MM.1S (cell line): Measurements from ENCODE around the gene CFC1.
"Not testable (repeated sequence)": the region's sequence is repeated elsewhere in the genome, so short reads cannot be mapped to it uniquely, and the experiment has no call there.

Experiments used
- DNase-seq: peaks from one replicate; pipeline ENCODE4 v3.0.0-alpha.2; 2015
- H2AFZ ChIP-seq: fragments of 300-600 bp; sonication (generic); 2 replicates; pipeline ENCODE4 v1.6.0; 2016; ENCODE audit warnings: antibody characterized with exemption, low read length
- H3F3A ChIP-seq: fragments of 300-600 bp; sonication (generic); 2 replicates; pipeline ENCODE4 v1.6.1; 2016; ENCODE audit warnings: mild to moderate bottlenecking, antibody characterized with exemption, low read length, moderate library complexity, mixed read lengths; ENCODE audit not compliant: insufficient read depth
- H3K27ac ChIP-seq: fragments of 300-600 bp; sonication (generic); 2 replicates; pipeline ENCODE4 v1.5.1; 2016; ENCODE audit warnings: mild to moderate bottlenecking, low read length
- H3K27me3 ChIP-seq: fragments of 300-600 bp; sonication (generic); replicated peaks from 2 replicates; pipeline ENCODE4 v1.6.0; 2016; ENCODE audit warnings: low read length; ENCODE audit not compliant: insufficient read depth
- H3K36me3 ChIP-seq: fragments of 300-600 bp; sonication (generic); replicated peaks from 2 replicates; pipeline ENCODE4 v1.6.1; 2016; ENCODE audit warnings: mild to moderate bottlenecking, low read length, mixed read lengths; ENCODE audit not compliant: insufficient read depth
- H3K4me1 ChIP-seq: fragments of 300-600 bp; sonication (generic); 2 replicates; pipeline ENCODE4 v1.6.1; 2016; ENCODE audit warnings: low read length, mixed read lengths
- H3K4me2 ChIP-seq: fragments of 300-600 bp; sonication (generic); 2 replicates; pipeline ENCODE4 v1.6.0; 2016; ENCODE audit warnings: low read depth, low read length
- H3K4me3 ChIP-seq: fragments of 300-600 bp; sonication (generic); 2 replicates; pipeline ENCODE4 v1.5.1; 2016; ENCODE audit warnings: low read length, mixed read lengths
- H3K79me2 ChIP-seq: fragments of 300-600 bp; sonication (generic); 2 replicates; pipeline ENCODE4 v1.6.1; 2016; ENCODE audit warnings: mixed run types, low read length, mixed read lengths
- H3K9ac ChIP-seq: fragments of 300-600 bp; sonication (generic); 2 replicates; pipeline ENCODE4 v1.6.1; 2016; ENCODE audit warnings: low read length, mixed read lengths
- H3K9me2 ChIP-seq: fragments of 300-600 bp; sonication (generic); replicated peaks from 2 replicates; pipeline ENCODE4 v1.6.1; 2016; ENCODE audit warnings: mild to moderate bottlenecking, low read length, mixed read lengths; ENCODE audit not compliant: insufficient read depth
- H3K9me3 ChIP-seq: fragments of 300-600 bp; sonication (generic); replicated peaks from 2 replicates; pipeline ENCODE4 v1.6.1; 2016; ENCODE audit warnings: mild to moderate bottlenecking, low read length, mixed read lengths; ENCODE audit not compliant: insufficient read depth
- H4K20me1 ChIP-seq: fragments of 300-600 bp; sonication (generic); 2 replicates; pipeline ENCODE4 v1.6.1; 2016; ENCODE audit warnings: mild to moderate bottlenecking, low read length, moderate library complexity, mixed read lengths; ENCODE audit not compliant: insufficient read depth

The CFC1 gene

GRCh38 chr2:130548418-130548817 lies 51.0 kb downstream of the CFC1 start:
- H2AFZ ChIP-seq, H3K9me2 ChIP-seq: not testable (repeated sequence)

GRCh38 chr2:130544978-130545377 lies 54.4 kb downstream of the CFC1 start:
- not testable (repeated sequence) for H3K79me2 ChIP-seq, H3K4me1 ChIP-seq, H3K27ac ChIP-seq, H3F3A ChIP-seq, H2AFZ ChIP-seq, DNase-seq, H3K9ac ChIP-seq, H3K4me3 ChIP-seq, H3K9me2 ChIP-seq, H4K20me1 ChIP-seq, H3K4me2 ChIP-seq, H3K9me3 ChIP-seq, H3K27me3 ChIP-seq, H3K36me3 ChIP-seq

More at GRCh38 chr2:130548418-130548817, 51.0 kb downstream of the CFC1 start:
- H3K4me2 ChIP-seq, H3K36me3 ChIP-seq, H3K79me2 ChIP-seq, H3K4me3 ChIP-seq, H3K9me3 ChIP-seq, H4K20me1 ChIP-seq, H3K27ac ChIP-seq, H3K27me3 ChIP-seq, H3K9ac ChIP-seq, H3K4me1 ChIP-seq, DNase-seq, H3F3A ChIP-seq: not testable (repeated sequence)

GRCh38 chr2:130543785-130544528 lies 55.4 kb downstream of the CFC1 start:
- H3K9me2 ChIP-seq, H3K27me3 ChIP-seq, H3K79me2 ChIP-seq, H3F3A ChIP-seq, H3K4me3 ChIP-seq, H3K9ac ChIP-seq, DNase-seq, H3K36me3 ChIP-seq, H3K4me2 ChIP-seq, H3K4me1 ChIP-seq, H4K20me1 ChIP-seq, H2AFZ ChIP-seq, H3K27ac ChIP-seq, H3K9me3 ChIP-seq: not testable (repeated sequence)

DNA sequence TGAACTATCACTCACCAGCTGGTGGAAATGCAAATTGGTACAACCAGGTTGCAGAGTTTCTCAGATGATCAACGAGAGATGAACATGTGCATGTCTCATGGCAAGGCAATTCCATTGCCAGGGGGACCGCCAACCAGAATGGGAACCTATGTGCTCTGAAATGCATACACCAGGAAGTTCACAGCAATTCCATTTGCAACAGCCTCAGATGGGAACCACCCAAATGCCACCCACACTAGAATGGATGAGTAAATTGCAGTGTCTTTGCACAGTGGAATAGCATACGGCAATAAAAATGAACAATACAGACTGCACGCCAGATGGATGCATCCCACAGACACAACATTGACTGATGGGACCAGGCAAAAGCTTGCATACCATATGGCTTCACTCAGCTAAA lies 56.6 kb downstream of the CFC1 start:
- not testable (repeated sequence) for H3K9ac ChIP-seq, H3K4me3 ChIP-seq, H4K20me1 ChIP-seq, H3K27me3 ChIP-seq, H3K36me3 ChIP-seq, H3K27ac ChIP-seq, H3F3A ChIP-seq, H3K79me2 ChIP-seq, H3K9me2 ChIP-seq, H3K9me3 ChIP-seq, H3K4me2 ChIP-seq, H3K4me1 ChIP-seq, H2AFZ ChIP-seq, DNase-seq
